Measurements from ENCODE around the gene TRPM3. TPM values are rescaled to one million over a fixed set of nuclear protein-coding genes. Genes with fewer than 3 reads are reported as not detected.
"Not testable (repeated sequence)": the region's sequence is repeated elsewhere in the genome, so short reads cannot be mapped to it uniquely, and the experiment has no call there.

The TRPM3 gene
- polyA plus RNA-seq, 3 donors from 2014 or later: not detected

GRCh38 chr9:70746760-70747159 is 374.7 kb downstream of the TRPM3 start:
- H3K4me1 Mint-ChIP-seq: no peaks in the 10 kb centered on the region
- H3K9me3 Mint-ChIP-seq: peaks cover 0 to 5% (median 0%) of the 10 kb centered on the region in 6 donors
- peaks cover 0 to 2% (median 2%) of the 10 kb centered on the region in 3 donors for H3K27me3 Mint-ChIP-seq (ENCODE audit: low read depth in 3 of 3)
- no peak overlapping the region for H3K27ac Mint-ChIP-seq
- no peaks in the 10 kb centered on the region for H3K36me3 Mint-ChIP-seq
- no peak overlapping the region for H3K4me3 Mint-ChIP-seq
- no peak for DNase-seq

- H3K27me3 Mint-ChIP-seq (ENCODE audit: low read depth in 3 of 3): peaks cover 0 to 2% (median 0%) of the 10 kb centered on the region in 3 donors
These were observed 375.1 kb downstream of the TRPM3 start for GRCh38 chr9:70746316-70746715.

GRCh38 chr9:70724794-70725193 is 396.6 kb downstream of the TRPM3 start:
- not testable (repeated sequence) for H3K9me3 Mint-ChIP-seq; H3K27ac Mint-ChIP-seq; H3K27me3 Mint-ChIP-seq (ENCODE audit: low read depth in 3 of 3); DNase-seq; H3K36me3 Mint-ChIP-seq; H3K4me3 Mint-ChIP-seq; H3K4me1 Mint-ChIP-seq

More at GRCh38 chr9:70746316-70746715, 375.1 kb downstream of the TRPM3 start:
- no peak overlapping the region for H3K27ac Mint-ChIP-seq
- no peak overlapping the region for H3K4me3 Mint-ChIP-seq
- no peaks in the 10 kb centered on the region for H3K36me3 Mint-ChIP-seq
- H3K4me1 Mint-ChIP-seq: no peaks in the 10 kb centered on the region
- no peak for DNase-seq
- peaks cover 0 to 5% (median 0%) of the 10 kb centered on the region in 6 donors for H3K9me3 Mint-ChIP-seq

- not testable (repeated sequence) for H3K27ac Mint-ChIP-seq; H3K36me3 Mint-ChIP-seq; H3K9me3 Mint-ChIP-seq; DNase-seq; H3K4me3 Mint-ChIP-seq; H3K27me3 Mint-ChIP-seq (ENCODE audit: low read depth in 3 of 3); H3K4me1 Mint-ChIP-seq
These were observed 397.4 kb downstream of the TRPM3 start for GRCh38 chr9:70724025-70724424.

GRCh38 chr9:70706797-70707196 is 414.6 kb downstream of the TRPM3 start:
- not testable (repeated sequence) for H3K27ac Mint-ChIP-seq; H3K9me3 Mint-ChIP-seq; H3K27me3 Mint-ChIP-seq (ENCODE audit: low read depth in 3 of 3); H3K4me3 Mint-ChIP-seq; DNase-seq; H3K4me1 Mint-ChIP-seq; H3K36me3 Mint-ChIP-seq

GRCh38 chr9:70701163-70701562 is 420.3 kb downstream of the TRPM3 start:
- H3K27me3 Mint-ChIP-seq (ENCODE audit: low read depth in 3 of 3): peaks cover 0 to 4% (median 1%) of the 10 kb centered on the region in 3 donors
- H3K4me1 Mint-ChIP-seq: no peaks in the 10 kb centered on the region
- no peak overlapping the region for H3K27ac Mint-ChIP-seq

GRCh38 chr9:70696694-70697335 is 424.6 kb downstream of the TRPM3 start:
- no peak for DNase-seq
- no peaks in the 10 kb centered on the region for H3K9me3 Mint-ChIP-seq
- no peak overlapping the region for H3K27ac Mint-ChIP-seq
- no peak overlapping the region for H3K4me3 Mint-ChIP-seq
- H3K4me1 Mint-ChIP-seq: no peaks in the 10 kb centered on the region
- H3K27me3 Mint-ChIP-seq (ENCODE audit: low read depth in 3 of 3): peaks cover 0 to 8% (median 6%) of the 10 kb centered on the region in 3 donors
- H3K36me3 Mint-ChIP-seq: no peaks in the 10 kb centered on the region

More at GRCh38 chr9:70701163-70701562, 420.3 kb downstream of the TRPM3 start:
- DNase-seq: no peak
- H3K4me3 Mint-ChIP-seq: no peak overlapping the region
- H3K9me3 Mint-ChIP-seq: no peaks in the 10 kb centered on the region
- H3K36me3 Mint-ChIP-seq: no peaks in the 10 kb centered on the region

- H3K4me1 Mint-ChIP-seq: no peaks in the 10 kb centered on the region
- H3K4me3 Mint-ChIP-seq: no peak overlapping the region
- no peak for DNase-seq
- peaks cover 2 to 5% (median 4%) of the 10 kb centered on the region in 3 donors for H3K27me3 Mint-ChIP-seq (ENCODE audit: low read depth in 3 of 3)
- H3K9me3 Mint-ChIP-seq: no peaks in the 10 kb centered on the region
- no peaks in the 10 kb centered on the region for H3K36me3 Mint-ChIP-seq
- no peak overlapping the region for H3K27ac Mint-ChIP-seq
These were observed 426.7 kb downstream of the TRPM3 start for GRCh38 chr9:70694758-70695157.

GRCh38 chr9:70693186-70693585 is 428.2 kb downstream of the TRPM3 start:
- no peaks in the 10 kb centered on the region for H3K4me1 Mint-ChIP-seq
- H3K4me3 Mint-ChIP-seq: no peak overlapping the region
- no peak overlapping the region for H3K27ac Mint-ChIP-seq
- H3K9me3 Mint-ChIP-seq: no peaks in the 10 kb centered on the region
- H3K36me3 Mint-ChIP-seq: no peaks in the 10 kb centered on the region
- H3K27me3 Mint-ChIP-seq (ENCODE audit: low read depth in 3 of 3): peaks cover 4 to 5% (median 5%) of the 10 kb centered on the region in 3 donors
- DNase-seq: no peak

- Mint-ChIP-seq H3K4me1 (no peaks in the 10 kb centered on the region), H3K9me3 (no peaks in the 10 kb centered on the region), H3K36me3 (no peaks in the 10 kb centered on the region), H3K4me3 (no peak overlapping the region), H3K27ac (no peak overlapping the region), H3K27me3 (ENCODE audit: low read depth in 3 of 3) (peaks cover 4 to 7% (median 5%) of the 10 kb centered on the region in 3 donors)
- no peak for DNase-seq
These were observed 429.0 kb downstream of the TRPM3 start for GRCh38 chr9:70692431-70692830.

- no peaks in the 10 kb centered on the region for H3K9me3 Mint-ChIP-seq
- no peaks in the 10 kb centered on the region for H3K36me3 Mint-ChIP-seq
- peaks cover 2 to 7% (median 5%) of the 10 kb centered on the region in 3 donors for H3K27me3 Mint-ChIP-seq (ENCODE audit: low read depth in 3 of 3)
- no peak for DNase-seq
- no peaks in the 10 kb centered on the region for H3K4me1 Mint-ChIP-seq
- no peak overlapping the region for H3K27ac Mint-ChIP-seq
- no peak overlapping the region for H3K4me3 Mint-ChIP-seq
These were observed 432.7 kb downstream of the TRPM3 start for GRCh38 chr9:70688704-70689103.

GRCh38 chr9:70683841-70684240 is 437.6 kb downstream of the TRPM3 start:
- DNase-seq: no peak
- Mint-ChIP-seq H3K27me3 (ENCODE audit: low read depth in 3 of 3) (peaks cover 2 to 6% (median 2%) of the 10 kb centered on the region in 3 donors), H3K9me3 (no peaks in the 10 kb centered on the region), H3K27ac (no peak overlapping the region), H3K4me3 (no peak overlapping the region), H3K36me3 (no peaks in the 10 kb centered on the region), H3K4me1 (no peaks in the 10 kb centered on the region)

GRCh38 chr9:70682298-70682697 is 439.1 kb downstream of the TRPM3 start:
- H3K36me3 Mint-ChIP-seq: no peaks in the 10 kb centered on the region
- no peak overlapping the region for H3K27ac Mint-ChIP-seq
- H3K4me3 Mint-ChIP-seq: no peak overlapping the region
- peaks cover 0 to 3% (median 2%) of the 10 kb centered on the region in 3 donors for H3K27me3 Mint-ChIP-seq (ENCODE audit: low read depth in 3 of 3)
- no peaks in the 10 kb centered on the region for H3K4me1 Mint-ChIP-seq
- no peaks in the 10 kb centered on the region for H3K9me3 Mint-ChIP-seq
- no peak for DNase-seq

- Mint-ChIP-seq H3K4me1 (no peaks in the 10 kb centered on the region), H3K27ac (no peak overlapping the region), H3K9me3 (no peaks in the 10 kb centered on the region), H3K27me3 (ENCODE audit: low read depth in 3 of 3) (peaks cover 0 to 3% (median 3%) of the 10 kb centered on the region in 3 donors), H3K36me3 (no peaks in the 10 kb centered on the region), H3K4me3 (no peak overlapping the region)
- no peak for DNase-seq
These were observed 441.6 kb downstream of the TRPM3 start for GRCh38 chr9:70679845-70680244.

- no peaks in the 10 kb centered on the region for H3K9me3 Mint-ChIP-seq
- H3K4me3 Mint-ChIP-seq: no peak overlapping the region
- peaks cover under 1 to 3% (median 3%) of the 10 kb centered on the region in 3 donors for H3K27me3 Mint-ChIP-seq (ENCODE audit: low read depth in 3 of 3)
- H3K27ac Mint-ChIP-seq: no peak overlapping the region
- no peaks in the 10 kb centered on the region for H3K36me3 Mint-ChIP-seq
- H3K4me1 Mint-ChIP-seq: no peaks in the 10 kb centered on the region
- no peak for DNase-seq
These were observed 443.3 kb downstream of the TRPM3 start for GRCh38 chr9:70678153-70678552.

All from immature natural killer cell (primary cell).